ENCODE results near the gene CCT8. TPM values are rescaled to one million over a fixed set of nuclear protein-coding genes. Genes with fewer than 3 reads are reported as not detected.

Gene CCT8
- total and polyA plus RNA-seq, 10 of the 15 experiments (the other 5 are each of a cell fraction or from before 2014, with no cell fraction given), result 321 to 696 (median 471) TPM

GRCh38 chr21:29008367-29008766 is 65.1 kb downstream of the CCT8 start:
- in situ Hi-C loops (cut with MboI) (no loop called here), intact Hi-C loops (cut with micrococcal nuclease; ENCODE audit: unreplicated experiment) (no loop called here)
- ChIA-PET SMC1A (ENCODE audit: uncharacterized antibody, unreplicated experiment) (interaction anchor here (1.4 to 2.7 kb wide), 2 partner anchors 10 to 15 kb away, joined by 3 to 14 read pairs; no protein-coding TSS in a partner anchor), CTCF (interaction anchor here (0.6 kb wide), 1 partner anchor 707 kb away, joined by 3 read pairs; no protein-coding TSS in a partner anchor), POLR2A (interaction anchor here (1.3 kb wide), 1 partner anchor 10 kb away, joined by 4 read pairs; no protein-coding TSS in a partner anchor), RAD21 (ENCODE audit: unreplicated experiment) (interaction anchor here (2.2 kb wide), 1 partner anchor 10 kb away, joined by 5 read pairs; the partner anchor contains the start of gene RWDD2B)
- no peaks in the 10 kb centered on the region for H3K9me3 ChIP-seq (replicated peaks; ENCODE audit: control insufficient read depth, insufficient read depth, low read length)
- DNase-seq (ENCODE audit: low read depth, low spot score) (no peak), FAIRE-seq (no peak), ATAC-seq (no peak)
- H3K4me2 ChIP-seq (ENCODE audit: control insufficient read depth, insufficient read depth), result no peak overlapping the region
- H3K79me2 ChIP-seq (ENCODE audit: control insufficient read depth, insufficient read depth, low read length), result peaks cover 2% of the 10 kb centered on the region
- TF ChIP-seq PAX5 (IDR thresholded peaks at IDR 0.05; ENCODE audit: borderline replicate concordance, low read depth, low read length) (no peak), ZSCAN29 (IDR thresholded peaks at IDR 0.05) (no peak), USF2 (IDR thresholded peaks at IDR 0.05; ENCODE audit: borderline replicate concordance, low read depth, low read length) (no peak), NR2C2 (IDR thresholded peaks at IDR 0.05; ENCODE audit: borderline replicate concordance, control insufficient read depth, insufficient read length, low read depth) (no peak), USF1 (IDR thresholded peaks at IDR 0.05; ENCODE audit: borderline replicate concordance, extremely low read length, insufficient read depth, low read depth, low read length) (no peak), JUND (IDR thresholded peaks at IDR 0.05; ENCODE audit: low read depth, low read length) (no peak), BCL3 (IDR thresholded peaks at IDR 0.05; ENCODE audit: borderline replicate concordance, insufficient read depth, low read depth, low read length, poor library complexity, severe bottlenecking) (no peak), SMAD5 (IDR thresholded peaks at IDR 0.05; ENCODE audit: low read depth) (no peak), NFXL1 (IDR thresholded peaks at IDR 0.05; ENCODE audit: borderline replicate concordance) (no peak), JUNB (IDR thresholded peaks at IDR 0.05) (no peak), GATAD2B (conservative IDR thresholded peaks at IDR 0.05; ENCODE audit: low read depth) (no peak), NR2C1 (IDR thresholded peaks at IDR 0.05) (no peak), ZNF207 (IDR thresholded peaks at IDR 0.05; ENCODE audit: borderline replicate concordance) (no peak)
- TF ChIP-seq, protein P1, sequence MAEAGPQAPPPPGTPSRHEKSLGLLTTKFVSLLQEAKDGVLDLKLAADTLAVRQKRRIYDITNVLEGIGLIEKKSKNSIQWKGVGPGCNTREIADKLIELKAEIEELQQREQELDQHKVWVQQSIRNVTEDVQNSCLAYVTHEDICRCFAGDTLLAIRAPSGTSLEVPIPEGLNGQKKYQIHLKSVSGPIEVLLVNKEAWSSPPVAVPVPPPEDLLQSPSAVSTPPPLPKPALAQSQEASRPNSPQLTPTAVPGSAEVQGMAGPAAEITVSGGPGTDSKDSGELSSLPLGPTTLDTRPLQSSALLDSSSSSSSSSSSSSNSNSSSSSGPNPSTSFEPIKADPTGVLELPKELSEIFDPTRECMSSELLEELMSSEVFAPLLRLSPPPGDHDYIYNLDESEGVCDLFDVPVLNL (IDR thresholded peaks at IDR 0.05; ENCODE audit: low read depth, low read length), result no peak
- H3K9ac ChIP-seq (ENCODE audit: control insufficient read depth, insufficient read depth, low read length), result no peak overlapping the region
- no peaks in the 10 kb centered on the region for H3K27me3 ChIP-seq (replicated peaks in 1 of 2; ENCODE audit: control insufficient read depth in 2 of 2, insufficient read depth in 2 of 2, low read length in 1 of 2)
- H3K36me3 ChIP-seq (ENCODE audit: control insufficient read depth in 2 of 2, insufficient read depth in 2 of 2, low read length in 1 of 2), result peaks cover 0 to 9% of the 10 kb centered on the region in 2 experiments; a peak in 1 of 4 replicates
- H3K4me1 ChIP-seq (ENCODE audit: control insufficient read depth, insufficient read depth, low read length), result no peaks in the 10 kb centered on the region
- no peak overlapping the region for H2AFZ ChIP-seq (ENCODE audit: control insufficient read depth, low read depth, low read length)
- H3K4me3 ChIP-seq, result no peak overlapping the region
- no peaks in the 10 kb centered on the region for H4K20me1 ChIP-seq (ENCODE audit: control insufficient read depth, insufficient read depth)
- WGBS (ENCODE audit: insufficient coverage, insufficient replicate concordance, low lambda C conversion rate, missing lambda C conversion rate), result 52% methylated on average over 3 of the region's 3 CpGs
- no peak overlapping the region for H3K27ac ChIP-seq (ENCODE audit: control insufficient read depth, insufficient read depth)
- no TSS peak for BruUV-seq (replicated peaks)
